ENCODE data around the gene PLXNA4.

DNA sequence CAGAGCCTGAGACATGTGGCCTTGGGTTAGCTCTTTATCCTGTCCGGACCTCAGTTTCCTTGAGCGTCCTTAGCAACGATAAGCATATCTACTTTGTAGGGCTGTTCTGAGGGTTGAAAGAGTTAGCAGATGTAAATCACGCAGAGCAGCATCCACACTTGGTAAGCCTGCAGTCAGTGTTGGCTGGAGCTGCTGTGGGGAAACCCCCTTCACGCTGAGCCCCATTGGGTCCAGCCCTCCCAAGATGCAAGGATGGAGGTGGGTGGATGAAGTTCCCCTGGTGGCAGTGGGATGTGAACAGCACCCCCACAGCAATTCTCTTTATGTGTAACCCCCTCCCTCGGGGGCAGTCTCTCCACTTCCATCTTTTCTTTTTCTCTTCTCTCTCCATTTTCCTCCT lies 109.9 kb downstream of the PLXNA4 start:
- TF ChIP-seq, protein P1, sequence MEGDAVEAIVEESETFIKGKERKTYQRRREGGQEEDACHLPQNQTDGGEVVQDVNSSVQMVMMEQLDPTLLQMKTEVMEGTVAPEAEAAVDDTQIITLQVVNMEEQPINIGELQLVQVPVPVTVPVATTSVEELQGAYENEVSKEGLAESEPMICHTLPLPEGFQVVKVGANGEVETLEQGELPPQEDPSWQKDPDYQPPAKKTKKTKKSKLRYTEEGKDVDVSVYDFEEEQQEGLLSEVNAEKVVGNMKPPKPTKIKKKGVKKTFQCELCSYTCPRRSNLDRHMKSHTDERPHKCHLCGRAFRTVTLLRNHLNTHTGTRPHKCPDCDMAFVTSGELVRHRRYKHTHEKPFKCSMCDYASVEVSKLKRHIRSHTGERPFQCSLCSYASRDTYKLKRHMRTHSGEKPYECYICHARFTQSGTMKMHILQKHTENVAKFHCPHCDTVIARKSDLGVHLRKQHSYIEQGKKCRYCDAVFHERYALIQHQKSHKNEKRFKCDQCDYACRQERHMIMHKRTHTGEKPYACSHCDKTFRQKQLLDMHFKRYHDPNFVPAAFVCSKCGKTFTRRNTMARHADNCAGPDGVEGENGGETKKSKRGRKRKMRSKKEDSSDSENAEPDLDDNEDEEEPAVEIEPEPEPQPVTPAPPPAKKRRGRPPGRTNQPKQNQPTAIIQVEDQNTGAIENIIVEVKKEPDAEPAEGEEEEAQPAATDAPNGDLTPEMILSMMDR (IDR thresholded peaks at IDR 0.05; ENCODE audit: low read depth, low read length): no peak
- no peak for TF ChIP-seq EZH2phosphoT487 (IDR thresholded peaks at IDR 0.05; ENCODE audit: low read depth)
